ENCODE data around the gene NUAK2. TPM values are rescaled to one million over a fixed set of nuclear protein-coding genes. Genes with fewer than 3 reads are reported as not detected.

The NUAK2 gene
- total RNA-seq, 1 donor from 2014 or later = 140 TPM

DNA sequence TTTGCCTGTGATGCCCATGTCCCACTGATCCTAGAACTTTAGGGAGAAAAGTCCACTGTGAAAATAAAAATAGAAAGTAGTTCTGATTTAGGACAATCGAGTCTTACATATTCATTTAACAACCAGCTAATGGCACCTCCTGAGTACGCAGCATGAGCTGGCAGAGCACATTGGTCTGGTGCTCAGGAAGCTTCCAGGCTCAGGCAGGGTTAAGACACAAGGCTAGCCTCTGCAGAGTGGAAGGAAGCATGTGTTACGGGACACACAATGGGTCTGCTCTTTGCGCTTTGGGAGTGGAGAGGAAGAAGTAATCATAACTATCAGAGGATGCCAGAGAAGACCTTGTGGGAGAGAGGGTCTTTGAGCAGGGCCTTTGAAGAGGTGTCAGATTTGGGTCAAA is 39.3 kb upstream of the NUAK2 start:
- Histone ChIP-seq H3K27me3 (ENCODE audit: control insufficient read depth, insufficient read depth, low read length) (no peaks in the 10 kb centered on the region), H3K4me3 (ENCODE audit: low read depth, low read length) (no peak overlapping the region), H3K36me3 (ENCODE audit: control insufficient read depth, insufficient read depth, low read length) (no peaks in the 10 kb centered on the region)
- DNase-seq (ENCODE audit: low read depth) = no peak
- TF ChIP-seq, protein P1, sequence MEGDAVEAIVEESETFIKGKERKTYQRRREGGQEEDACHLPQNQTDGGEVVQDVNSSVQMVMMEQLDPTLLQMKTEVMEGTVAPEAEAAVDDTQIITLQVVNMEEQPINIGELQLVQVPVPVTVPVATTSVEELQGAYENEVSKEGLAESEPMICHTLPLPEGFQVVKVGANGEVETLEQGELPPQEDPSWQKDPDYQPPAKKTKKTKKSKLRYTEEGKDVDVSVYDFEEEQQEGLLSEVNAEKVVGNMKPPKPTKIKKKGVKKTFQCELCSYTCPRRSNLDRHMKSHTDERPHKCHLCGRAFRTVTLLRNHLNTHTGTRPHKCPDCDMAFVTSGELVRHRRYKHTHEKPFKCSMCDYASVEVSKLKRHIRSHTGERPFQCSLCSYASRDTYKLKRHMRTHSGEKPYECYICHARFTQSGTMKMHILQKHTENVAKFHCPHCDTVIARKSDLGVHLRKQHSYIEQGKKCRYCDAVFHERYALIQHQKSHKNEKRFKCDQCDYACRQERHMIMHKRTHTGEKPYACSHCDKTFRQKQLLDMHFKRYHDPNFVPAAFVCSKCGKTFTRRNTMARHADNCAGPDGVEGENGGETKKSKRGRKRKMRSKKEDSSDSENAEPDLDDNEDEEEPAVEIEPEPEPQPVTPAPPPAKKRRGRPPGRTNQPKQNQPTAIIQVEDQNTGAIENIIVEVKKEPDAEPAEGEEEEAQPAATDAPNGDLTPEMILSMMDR (IDR thresholded peaks at IDR 0.05; ENCODE audit: insufficient read depth, low read length, poor library complexity, severe bottlenecking) = no peak

- Histone ChIP-seq H3K27me3 (ENCODE audit: control insufficient read depth, insufficient read depth, low read length) (no peaks in the 10 kb centered on the region), H3K36me3 (ENCODE audit: control insufficient read depth, insufficient read depth, low read length) (no peaks in the 10 kb centered on the region), H3K4me3 (ENCODE audit: low read depth, low read length) (no peak overlapping the region)
- no peak for DNase-seq (ENCODE audit: low read depth)
- TF ChIP-seq, protein P1 (IDR thresholded peaks at IDR 0.05; ENCODE audit: insufficient read depth, low read length, poor library complexity, severe bottlenecking) = no peak
These were observed 38.4 kb upstream of the NUAK2 start for GRCh38 chr1:205359771-205360565.

GRCh38 chr1:205358579-205358978 is 37.0 kb upstream of the NUAK2 start:
- Histone ChIP-seq H3K36me3 (ENCODE audit: control insufficient read depth, insufficient read depth, low read length) (no peaks in the 10 kb centered on the region), H3K4me3 (ENCODE audit: low read depth, low read length) (no peak overlapping the region), H3K27me3 (ENCODE audit: control insufficient read depth, insufficient read depth, low read length) (no peaks in the 10 kb centered on the region)
- TF ChIP-seq, protein P1 (IDR thresholded peaks at IDR 0.05; ENCODE audit: insufficient read depth, low read length, poor library complexity, severe bottlenecking) = no peak
- DNase-seq (ENCODE audit: low read depth) = no peak

GRCh38 chr1:205357567-205357966 is 36.0 kb upstream of the NUAK2 start:
- no peaks in the 10 kb centered on the region for H3K27me3 ChIP-seq (ENCODE audit: control insufficient read depth, insufficient read depth, low read length)
- H3K36me3 ChIP-seq (ENCODE audit: control insufficient read depth, insufficient read depth, low read length) = no peaks in the 10 kb centered on the region
- TF ChIP-seq, protein P1 (IDR thresholded peaks at IDR 0.05; ENCODE audit: insufficient read depth, low read length, poor library complexity, severe bottlenecking) = no peak
- DNase-seq (ENCODE audit: low read depth) = no peak
- no peak overlapping the region for H3K4me3 ChIP-seq (ENCODE audit: low read depth, low read length)

GRCh38 chr1:205356440-205357139 is 35.0 kb upstream of the NUAK2 start, which contains the start of gene KLHDC8A:
Gene KLHDC8A (minus strand): TSS chr1:205356922. CDS start chr1:205343604, 13,318 bp downstream.
- Histone ChIP-seq H3K4me3 (ENCODE audit: low read depth, low read length) (no peak within 1 kb of the TSS), H3K36me3 (ENCODE audit: control insufficient read depth, insufficient read depth, low read length) (no peaks in the 10 kb centered on the region), H3K27me3 (ENCODE audit: control insufficient read depth, insufficient read depth, low read length) (no peaks in the 10 kb centered on the region)
- no peak for DNase-seq (ENCODE audit: low read depth)
- TF ChIP-seq, protein P1 (IDR thresholded peaks at IDR 0.05; ENCODE audit: insufficient read depth, low read length, poor library complexity, severe bottlenecking) = no peak

Data from kidney epithelial cell (primary cell).